GM06990 (cell line): ENCODE results near the gene LKAAEAR1.
A peak's percentile ranks its signal among the peaks of the same experiment; 100 is the strongest.

Source experiments
- DNase-seq: peaks from one replicate; pipeline ENCODE4 v3.0.0-alpha.2; 2011; ENCODE audit not compliant: insufficient read length; ENCODE audit errors: extremely low read depth
- H3K27me3 ChIP-seq: replicated peaks from 2 replicates; pipeline ENCODE4 v1.6.0; 2011; ENCODE audit warnings: low read length; ENCODE audit not compliant: control insufficient read depth, insufficient read depth
- H3K36me3 ChIP-seq: 2 replicates; pipeline ENCODE4 v1.5.1; 2011; ENCODE audit warnings: low read length; ENCODE audit not compliant: control insufficient read depth, insufficient read depth
- H3K4me3 ChIP-seq: replicated peaks from 2 replicates; pipeline ENCODE4 v1.5.1; 2011; ENCODE audit warnings: low read depth, mild to moderate bottlenecking, control low read depth, low read length
- CTCF ChIP-seq: IDR thresholded peaks from 2 replicates; pipeline ENCODE4 v1.5.1; 2011; ENCODE audit warnings: low read length, control low read depth, mild to moderate bottlenecking, inconsistent platforms; ENCODE audit not compliant: insufficient read depth, poor library complexity, severe bottlenecking

The LKAAEAR1 gene

GRCh38 chr20:64043768-64044167 is 40.4 kb downstream of the LKAAEAR1 start:
- DNase-seq, result no peak
- Histone ChIP-seq H3K27me3 (no peaks in the 10 kb centered on the region; the same call in 1 of the 2 replicates), H3K36me3 (no peaks in the 10 kb centered on the region), H3K4me3 (no peak overlapping the region)
- TF ChIP-seq CTCF, result no peak

GRCh38 chr20:64042054-64042781 is 42.0 kb downstream of the LKAAEAR1 start:
- no peak for DNase-seq
- H3K36me3 ChIP-seq, result no peaks in the 10 kb centered on the region
- no peaks in the 10 kb centered on the region; the same call in 1 of the 2 replicates for H3K27me3 ChIP-seq
- TF ChIP-seq CTCF, result no peak
- peak overlapping the region; percentile 62 for H3K4me3 ChIP-seq

DNA sequence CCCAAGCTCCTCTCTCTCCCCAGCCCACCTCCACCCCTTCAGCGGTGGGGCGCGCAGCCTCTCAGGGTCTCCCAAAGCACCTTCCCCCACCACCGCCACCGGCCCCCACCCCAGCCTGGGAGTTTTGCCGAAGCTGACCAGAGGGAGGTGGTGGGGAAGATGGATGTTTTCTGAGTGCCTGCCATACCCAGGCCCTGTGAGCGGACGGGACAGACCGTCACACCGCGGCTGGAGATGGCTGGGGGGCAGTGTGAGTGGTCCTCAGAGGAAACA is 42.5 kb downstream of the LKAAEAR1 start:
- TF ChIP-seq CTCF, result no peak
- Histone ChIP-seq H3K27me3 (no peaks in the 10 kb centered on the region; the same call in 1 of the 2 replicates), H3K36me3 (no peaks in the 10 kb centered on the region), H3K4me3 (peak overlapping the region; percentile 62)
- DNase-seq, result no peak

DNA sequence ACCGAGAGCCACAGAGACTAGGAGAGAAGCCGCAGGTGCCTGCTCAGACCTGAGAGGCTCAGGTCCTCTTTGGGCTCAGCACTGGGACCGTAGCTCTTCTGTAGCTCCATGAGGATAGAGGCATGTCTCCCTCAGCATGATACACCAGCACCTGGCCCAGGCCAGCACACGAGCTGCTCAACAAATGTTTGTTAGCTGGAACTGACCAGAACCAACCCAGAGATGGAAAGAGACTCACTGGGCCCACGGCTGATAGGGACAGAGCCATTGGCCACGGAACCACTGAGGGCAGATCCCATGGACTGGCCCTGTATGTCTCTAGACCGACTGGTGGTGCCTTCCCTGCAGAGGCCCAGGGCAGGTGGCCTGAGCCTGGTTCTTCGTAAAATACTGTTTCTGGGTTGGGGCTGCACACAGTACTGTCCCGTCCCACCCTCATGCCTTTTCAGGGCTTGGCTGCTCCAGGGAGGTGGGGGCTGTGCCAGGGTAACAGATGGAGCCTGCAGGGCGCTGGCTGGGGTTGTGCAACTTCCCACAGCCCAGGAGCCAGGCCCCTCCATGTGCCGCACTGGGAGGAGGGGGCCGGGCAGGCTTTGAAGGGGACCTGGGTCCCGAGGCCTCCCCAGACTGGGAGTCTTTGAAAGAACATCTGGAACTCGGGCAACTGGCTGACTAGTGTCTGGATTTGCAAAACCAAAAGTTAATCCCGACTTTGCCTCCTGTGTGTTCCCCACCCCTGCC is 43.0 kb downstream of the LKAAEAR1 start:
- H3K36me3 ChIP-seq, result no peaks in the 10 kb centered on the region
- TF ChIP-seq CTCF, result no peak
- no peaks in the 10 kb centered on the region; the same call in 1 of the 2 replicates for H3K27me3 ChIP-seq
- no peak overlapping the region for H3K4me3 ChIP-seq
- no peak for DNase-seq

DNA sequence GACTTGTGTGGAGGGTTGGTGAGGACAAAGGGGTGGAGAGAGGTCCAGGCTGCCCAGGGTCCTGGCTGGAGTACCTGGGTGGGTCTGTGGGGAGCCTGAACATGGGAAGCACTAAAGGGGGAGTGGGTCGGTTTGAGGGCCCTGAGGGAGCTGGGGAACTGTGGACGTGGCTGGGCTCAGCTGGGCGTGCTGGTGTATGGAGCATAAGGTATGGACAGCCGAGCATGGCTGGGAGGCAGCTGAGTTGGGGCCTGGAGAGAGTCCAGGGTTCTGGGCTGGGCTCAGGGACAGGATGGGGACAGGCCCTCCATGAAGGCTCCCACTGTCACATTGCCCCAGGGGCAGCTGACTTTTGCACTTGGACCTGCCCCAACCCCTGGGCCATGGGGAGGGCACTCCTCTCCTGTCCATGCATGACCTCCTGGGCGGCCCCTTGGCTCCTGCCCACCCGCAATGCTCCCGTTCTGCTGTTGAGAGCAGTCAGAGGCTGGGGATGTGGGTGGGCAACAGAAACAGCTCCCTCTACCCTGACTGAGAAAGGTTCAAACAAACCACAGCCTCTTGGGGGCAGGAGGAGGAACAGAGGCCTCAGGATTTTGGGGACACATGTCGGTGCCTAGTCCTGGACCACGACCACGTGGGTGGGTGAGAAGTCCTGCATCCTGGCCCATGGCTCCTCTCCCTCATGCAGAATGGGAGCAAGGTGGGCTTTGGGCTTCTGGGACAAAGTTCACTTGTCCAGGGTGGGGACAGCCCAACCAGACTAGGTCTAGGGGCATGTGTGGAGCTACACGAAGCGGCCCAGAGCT is 43.8 kb downstream of the LKAAEAR1 start:
- H3K4me3 ChIP-seq, result no peak overlapping the region
- no peaks in the 10 kb centered on the region for H3K27me3 ChIP-seq
- no peaks in the 10 kb centered on the region; the same call in 1 of the 2 replicates for H3K36me3 ChIP-seq
- TF ChIP-seq CTCF, result no peak
- DNase-seq, result no peak
